GM21367 (cell line): ENCODE results near the gene MAST3.

Experiments used
- ATAC-seq: cut with Tn5 transposase; IDR thresholded peaks from one replicate; pipeline ENCODE4 v1.9.1; 2021; ENCODE audit not compliant: unreplicated experiment

MAST3 gene

DNA sequence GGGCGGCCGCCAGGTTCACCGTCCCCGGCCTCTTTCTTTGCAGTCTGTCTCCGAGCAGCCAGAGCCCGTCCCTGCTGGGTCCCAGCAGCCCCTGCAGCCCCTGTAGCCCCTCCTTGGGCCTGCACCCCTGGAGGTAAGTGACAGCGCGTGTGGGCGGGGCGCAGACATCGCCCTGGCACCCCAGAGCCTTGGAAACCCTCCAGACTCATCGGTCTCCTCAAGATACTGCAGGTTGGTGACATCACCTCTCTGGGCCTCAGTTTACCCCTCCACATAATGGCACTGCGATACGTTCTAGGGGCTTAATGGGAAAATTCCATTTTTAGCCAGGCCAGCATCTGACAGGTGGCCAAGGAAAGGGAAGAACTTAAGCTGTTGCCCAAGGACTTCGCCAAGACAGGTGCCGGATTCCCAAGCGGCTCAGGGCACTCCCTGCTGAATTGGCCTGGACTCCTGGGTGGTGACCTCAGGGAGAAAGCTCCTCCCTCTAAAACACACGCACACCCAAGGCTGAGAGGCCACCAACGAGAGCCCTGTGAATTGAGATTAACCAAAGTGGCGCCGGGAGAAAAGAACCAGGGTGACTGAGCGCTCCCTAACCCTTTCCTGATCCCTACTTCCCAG, 13.1 kb downstream of the MAST3 start:
- ATAC-seq, result no peak

DNA sequence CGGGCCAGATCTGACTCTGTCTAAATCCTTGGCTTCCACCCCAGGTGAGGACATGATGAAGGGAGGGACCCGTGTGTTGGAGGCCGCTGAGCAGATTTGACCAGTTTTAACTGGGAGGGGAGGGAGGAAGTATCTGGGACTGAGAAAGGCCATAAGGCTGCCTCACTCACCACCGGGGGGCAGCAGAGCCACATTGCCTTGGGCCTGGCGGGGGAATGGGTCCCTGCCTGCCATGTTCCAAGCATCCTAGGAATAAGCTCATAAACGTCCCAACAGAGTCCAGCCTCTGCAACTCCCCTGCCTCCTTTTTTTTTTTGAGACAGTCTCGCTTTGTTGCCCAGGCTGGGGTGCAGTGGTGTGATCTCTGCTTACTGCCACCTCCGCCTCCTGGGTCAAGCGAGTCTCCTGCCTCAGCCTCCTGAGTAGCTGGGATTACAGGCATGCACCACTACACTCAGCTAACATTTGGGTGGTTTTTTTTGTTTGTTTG, 15.5 kb downstream of the MAST3 start:
- no peak for ATAC-seq

DNA sequence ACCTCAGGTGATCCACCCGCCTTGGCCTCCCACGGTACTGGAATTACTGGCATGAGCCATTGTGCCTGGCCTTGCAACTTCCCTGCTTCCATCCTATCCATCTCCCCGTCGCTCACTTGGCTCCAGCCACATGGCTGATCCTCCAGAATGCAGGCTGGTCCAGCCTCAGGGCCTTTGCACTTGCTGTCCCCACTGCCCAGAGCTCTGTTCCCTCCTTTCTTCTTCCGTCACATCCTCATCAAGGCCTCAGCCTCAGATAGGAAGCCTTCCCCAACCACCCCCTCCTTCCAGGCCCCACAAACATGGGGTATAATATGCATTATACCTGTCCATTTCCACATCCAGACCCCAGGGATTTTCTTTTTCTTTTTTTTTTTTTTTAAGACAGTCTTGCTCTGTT, 16.2 kb downstream of the MAST3 start:
- ATAC-seq, result no peak

DNA sequence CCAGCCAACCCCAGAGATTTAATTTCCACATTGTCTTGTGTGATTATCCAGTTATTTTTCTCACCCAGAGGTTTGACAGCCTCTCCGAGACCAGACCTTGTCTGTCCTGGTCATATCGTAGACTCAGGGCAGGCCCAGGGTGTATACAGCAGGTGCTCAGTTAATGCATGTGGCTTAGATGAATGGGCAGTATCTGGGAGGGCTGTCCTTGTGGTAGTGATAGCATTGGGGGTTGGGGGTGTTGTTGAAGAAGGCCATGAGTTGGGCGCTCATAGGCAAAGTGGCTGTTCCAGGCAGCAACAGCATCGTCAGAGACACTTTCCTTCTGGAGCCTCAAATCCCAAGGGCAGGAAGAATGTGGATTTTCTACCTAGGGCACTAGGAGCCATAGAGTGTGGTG, 16.9 kb downstream of the MAST3 start:
- no peak for ATAC-seq

DNA sequence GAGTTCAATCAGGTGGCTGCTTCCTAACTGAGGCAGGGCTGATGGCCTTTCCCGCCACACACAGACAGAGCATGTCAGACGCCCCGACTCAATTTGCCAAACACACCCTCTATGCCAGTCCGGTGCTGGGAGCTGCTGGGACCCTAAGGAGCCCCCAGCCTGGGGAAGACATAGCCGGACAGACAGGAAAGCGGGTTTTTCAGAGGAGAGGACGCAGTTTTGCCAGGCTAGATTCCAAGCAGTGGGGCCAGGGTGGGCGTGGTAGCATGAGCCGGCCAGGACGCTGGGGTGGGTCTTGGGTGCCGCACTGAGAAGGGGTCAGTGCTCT, 19.8 kb downstream of the MAST3 start:
- ATAC-seq, result no peak

DNA sequence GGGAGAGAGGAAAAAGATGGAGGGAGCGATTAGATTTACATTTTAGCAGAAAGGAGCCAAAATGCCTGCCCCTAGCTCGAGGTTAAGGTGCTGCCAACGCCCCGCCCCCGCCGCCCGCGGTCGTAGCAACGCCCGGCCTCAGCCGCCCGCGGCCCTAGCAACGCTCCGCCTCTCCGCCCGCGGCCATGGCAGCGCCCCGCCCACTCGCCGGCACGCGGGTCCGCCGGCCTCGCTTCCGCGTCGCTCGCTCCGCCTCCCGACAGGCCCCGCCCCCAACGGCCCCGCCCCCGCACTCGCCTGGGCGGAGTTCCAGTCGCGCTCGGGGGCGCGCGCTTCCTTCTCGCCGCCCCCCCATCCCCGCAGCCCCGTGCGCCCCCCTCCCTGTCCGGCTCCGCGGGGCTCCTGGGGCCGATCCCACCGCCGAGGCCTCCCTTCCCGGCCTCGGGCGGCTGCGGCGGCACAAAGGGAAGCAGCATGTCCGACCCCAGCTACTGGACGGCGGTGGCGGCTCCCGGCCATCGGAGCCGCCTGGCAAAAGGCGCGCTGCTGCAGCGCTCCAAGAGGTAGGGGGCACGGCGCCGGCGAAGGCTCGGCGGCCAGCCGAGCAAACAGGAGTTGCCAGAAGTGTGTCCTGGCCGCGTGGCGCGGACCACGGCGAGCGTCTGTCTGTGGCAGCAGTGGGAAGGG, 20.3 kb downstream of the MAST3 start:
- peak; percentile 54 for ATAC-seq

DNA sequence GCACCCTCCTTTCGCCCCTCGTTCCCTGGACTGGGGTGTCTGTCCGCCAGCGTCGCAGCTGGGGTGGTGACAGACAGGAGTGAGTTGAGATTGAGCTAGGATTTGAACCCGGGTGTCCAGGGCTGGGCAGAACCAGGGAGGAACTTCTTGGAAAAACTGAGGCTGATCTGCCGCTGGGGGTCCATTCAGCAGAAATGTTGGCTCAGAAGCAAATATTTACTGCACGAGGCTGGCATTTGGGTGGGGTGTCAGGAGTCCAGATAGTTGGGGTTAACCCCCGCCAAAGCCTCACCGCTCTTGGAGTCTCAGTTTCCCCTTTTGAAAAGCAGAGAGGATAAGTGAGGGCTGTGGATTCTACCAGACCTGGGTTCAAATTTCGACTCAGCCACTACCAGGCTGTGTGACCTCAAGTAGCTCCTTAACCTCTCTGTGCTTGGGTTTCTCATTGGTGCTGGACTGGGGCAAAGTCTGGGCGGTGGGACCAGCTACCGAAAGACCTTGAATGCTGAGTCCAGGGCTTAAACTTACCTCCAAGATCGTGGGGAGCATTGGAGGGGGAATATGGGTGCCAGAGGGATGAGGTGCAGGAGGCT, 20.9 kb downstream of the MAST3 start:
- ATAC-seq, result no peak

DNA sequence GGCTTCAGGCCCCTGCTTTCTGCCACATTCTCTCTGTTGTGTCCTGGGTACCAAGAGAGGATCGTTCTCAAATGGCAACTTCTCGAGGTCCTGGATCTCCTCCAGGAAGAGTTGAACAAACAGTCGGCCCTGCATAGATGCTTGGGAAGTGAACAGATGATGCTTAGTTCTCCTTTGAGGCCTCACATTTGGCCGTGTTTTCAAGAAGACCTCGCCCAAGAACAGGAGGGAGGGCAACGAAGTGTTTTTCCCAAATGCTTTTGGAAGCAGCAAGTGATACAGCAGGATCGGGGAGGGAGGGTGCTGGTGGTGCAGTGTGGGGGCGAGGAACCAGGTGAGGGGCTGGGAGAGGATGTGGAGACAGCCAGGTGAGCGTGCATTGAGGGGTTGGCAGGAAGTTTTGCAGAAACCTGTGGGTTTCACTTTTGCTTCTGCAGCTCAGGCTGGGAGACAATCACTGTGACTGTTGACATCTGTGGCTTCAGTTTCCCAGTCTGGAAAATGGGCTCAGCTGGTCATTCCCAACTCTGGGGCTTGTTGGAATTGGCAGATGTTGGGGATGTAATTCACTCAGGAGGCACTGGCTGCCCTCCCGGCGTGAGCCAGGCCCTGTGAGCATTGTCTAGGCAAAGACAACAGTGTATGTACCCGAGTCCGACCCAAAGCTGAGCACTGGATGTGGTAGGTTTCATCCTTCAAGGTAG, 21.6 kb downstream of the MAST3 start:
- ATAC-seq, result no peak

DNA sequence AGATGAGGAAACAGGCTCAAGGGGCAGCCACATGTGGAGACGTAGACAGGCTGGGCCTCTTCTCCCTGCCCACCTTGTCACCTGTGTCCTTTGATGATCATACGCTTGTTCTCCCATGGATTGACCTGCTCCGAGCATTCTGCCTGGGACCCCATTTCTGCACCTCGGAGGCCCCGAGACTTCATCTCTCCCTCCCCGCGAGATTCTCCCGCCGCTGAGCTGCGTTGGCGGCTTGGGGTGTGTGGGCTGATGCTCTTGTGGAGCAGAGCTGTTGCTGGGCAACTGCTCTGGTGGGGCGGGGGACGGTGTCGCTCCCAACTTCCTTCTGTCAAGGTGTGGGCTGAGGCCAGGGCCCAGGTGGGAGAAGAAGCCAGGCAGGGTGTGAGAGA, 22.1 kb downstream of the MAST3 start:
- ATAC-seq, result no peak

DNA sequence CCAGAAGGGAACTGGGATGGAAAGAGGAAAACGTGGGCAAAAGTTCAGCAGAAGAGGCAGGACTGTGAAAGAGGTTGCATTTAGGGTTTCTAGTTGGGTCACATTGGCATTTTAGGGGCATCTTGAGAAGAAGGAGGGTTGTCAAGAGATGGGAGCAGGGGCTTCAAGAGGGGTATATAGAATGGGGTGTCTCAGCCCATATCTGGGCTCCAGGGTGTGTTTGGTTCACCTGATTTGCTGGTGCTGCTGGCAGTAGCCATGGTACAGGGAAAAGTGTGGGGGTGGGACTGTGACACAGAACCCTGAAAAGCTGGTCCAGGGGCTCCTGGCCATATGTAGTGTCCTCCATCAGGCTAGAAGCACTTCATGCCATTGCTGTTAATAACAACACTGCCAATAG, 22.5 kb downstream of the MAST3 start:
- ATAC-seq, result no peak

DNA sequence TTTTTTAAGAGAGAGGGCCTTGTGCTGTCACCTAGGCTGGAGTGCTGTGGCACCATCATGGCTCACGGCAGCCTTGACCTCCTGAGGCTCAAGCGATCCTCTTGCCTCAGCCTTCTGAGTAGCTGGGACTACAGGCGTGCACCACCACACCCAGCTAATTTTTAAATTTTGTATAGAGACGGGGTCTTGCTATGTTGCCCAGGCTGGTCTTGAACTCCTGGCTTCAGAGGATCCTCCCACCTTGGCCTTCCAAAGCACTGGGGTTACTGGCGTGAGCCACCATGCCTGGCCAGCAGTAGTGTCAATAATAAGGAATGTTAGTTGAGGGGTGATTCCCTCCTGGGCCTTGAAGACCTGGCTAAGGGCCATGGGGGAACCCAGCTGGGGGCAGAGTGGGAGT, 23.6 kb downstream of the MAST3 start:
- ATAC-seq, result no peak

DNA sequence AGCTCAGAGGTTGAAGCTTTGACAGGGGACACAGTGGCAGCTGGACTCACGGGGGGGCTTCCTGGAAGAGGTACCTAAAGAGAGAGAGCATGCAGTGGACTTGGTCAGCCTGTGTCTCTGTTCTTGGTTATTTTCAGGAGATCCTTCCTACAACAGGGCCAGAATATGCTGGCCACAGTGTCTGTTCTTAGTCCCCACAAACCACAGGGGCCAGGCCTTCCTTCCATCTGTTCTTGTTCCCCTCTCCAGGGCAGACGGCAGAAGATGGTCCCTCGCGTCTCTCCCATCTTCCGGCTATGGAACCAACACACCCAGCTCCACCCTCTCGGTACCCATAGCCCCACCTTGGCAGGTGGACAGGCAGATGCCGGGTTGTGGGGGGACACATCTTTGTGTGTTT, 24.8 kb downstream of the MAST3 start:
- no peak for ATAC-seq

DNA sequence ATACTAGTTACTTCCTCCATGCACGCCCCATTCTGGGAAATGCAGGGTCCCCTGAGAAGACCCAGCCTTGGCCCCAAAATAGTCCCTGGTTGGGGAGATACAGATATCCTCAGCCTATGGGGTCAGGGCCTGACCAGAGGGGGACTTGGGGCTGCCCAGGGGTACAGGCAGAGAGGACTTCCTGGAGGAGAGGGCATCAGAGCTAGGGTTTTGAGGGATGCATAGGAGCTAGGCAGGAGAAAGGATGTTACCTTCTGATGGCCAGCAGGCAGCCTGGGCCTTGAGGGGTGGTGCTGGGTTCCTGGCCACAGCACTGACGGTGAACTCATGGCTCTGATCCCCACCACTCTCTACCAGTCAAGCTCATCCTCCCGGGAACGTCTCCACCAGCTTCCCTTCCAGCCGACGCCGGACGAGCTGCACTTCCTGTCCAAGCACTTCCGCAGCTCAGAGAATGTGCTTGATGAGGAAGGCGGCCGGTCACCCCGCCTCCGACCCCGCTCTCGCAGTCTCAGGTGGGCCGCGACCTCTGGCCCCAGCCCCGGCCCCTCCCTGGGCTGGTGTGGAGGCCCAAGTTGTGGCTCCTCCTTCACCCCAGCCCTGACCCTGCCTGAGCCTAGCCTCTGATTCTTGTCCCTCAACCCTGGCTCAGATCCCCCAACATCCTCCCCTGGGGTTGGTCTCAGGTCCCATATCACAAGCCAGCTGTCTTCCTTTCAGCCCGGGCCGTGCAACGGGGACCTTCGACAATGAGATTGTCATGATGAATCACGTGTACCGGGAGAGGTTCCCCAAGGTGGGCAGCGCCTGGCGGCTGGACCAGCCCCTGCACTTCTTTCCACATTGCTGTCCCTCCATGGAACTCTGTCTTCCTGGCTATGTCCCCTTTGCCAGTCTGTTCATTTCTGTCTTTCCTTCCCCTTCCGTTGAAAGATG, 25.6 kb downstream of the MAST3 start:
- ATAC-seq, result no peak

DNA sequence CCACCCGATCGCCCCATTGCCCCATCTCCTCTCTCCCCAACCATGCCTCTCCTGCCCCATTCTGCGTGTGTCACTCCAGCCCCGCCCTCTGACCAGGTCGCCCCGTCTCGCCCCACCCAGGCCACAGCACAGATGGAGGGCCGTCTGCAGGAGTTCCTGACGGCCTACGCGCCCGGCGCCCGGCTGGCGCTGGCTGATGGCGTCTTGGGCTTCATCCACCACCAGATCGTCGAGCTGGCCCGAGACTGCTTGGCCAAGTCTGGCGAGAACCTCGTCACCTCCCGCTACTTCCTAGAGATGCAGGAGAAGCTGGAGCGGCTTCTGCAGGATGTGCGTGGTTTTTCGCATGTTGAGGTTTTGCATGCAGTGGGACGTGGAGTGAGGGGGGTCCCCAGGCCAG, 26.2 kb downstream of the MAST3 start:
- no peak for ATAC-seq

DNA sequence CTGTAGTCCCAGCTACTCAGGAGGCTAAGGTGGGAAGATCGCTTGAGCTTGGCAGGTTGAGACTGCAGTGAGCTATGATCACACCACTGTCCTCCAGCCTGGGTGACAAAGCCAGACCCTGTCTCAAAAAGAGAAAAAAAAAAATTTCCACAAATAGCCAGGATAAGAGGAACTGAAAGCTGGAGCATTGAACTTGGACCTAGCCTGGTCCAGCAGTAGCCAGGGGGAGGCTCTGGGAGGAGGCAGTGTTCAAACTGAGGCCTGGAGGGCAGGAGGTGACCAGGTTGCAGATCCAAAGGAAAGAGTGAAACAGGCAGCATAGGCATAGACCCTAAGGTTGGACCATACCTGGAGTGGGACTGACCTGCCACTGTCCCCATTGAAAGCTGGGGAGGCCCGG, 28.5 kb downstream of the MAST3 start:
- no peak for ATAC-seq

DNA sequence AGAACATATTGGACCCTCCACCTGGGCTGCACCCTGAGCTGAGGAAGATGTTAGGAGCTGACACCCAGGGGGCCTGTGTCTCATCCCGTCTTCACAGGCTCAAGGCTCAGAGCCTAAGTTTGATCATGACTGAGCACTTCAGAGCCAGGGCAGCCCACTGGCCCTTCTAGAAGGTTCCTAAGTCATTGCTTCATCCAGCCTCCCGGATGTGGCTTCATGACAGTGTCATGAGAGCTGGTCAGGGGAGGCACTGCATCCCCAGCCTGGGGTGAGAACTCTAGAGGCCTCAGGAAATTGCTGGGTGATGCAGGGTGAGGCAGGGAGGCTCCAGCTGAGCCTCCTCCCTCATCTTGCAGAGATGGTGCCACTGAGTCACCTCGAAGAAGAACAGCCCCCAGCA, 30.5 kb downstream of the MAST3 start:
- no peak for ATAC-seq

DNA sequence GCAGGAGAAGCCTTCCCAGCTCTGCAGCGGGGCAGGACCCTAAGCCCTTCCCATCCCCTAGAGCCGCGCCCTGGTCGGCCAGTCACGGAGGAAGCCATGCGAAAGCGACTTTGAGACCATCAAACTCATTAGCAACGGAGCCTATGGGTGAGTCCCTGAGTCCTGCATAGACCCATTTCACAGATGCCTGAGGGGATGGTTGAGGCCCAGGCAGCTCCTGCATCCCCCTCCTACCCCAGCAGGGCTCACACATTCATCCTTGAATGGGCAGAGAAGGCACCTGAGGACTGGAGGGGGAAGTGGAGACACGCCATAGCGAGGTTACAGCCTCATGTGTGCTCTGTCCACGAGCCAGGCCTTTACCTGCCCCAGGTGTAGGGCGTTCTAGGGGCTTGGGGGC, 31.2 kb downstream of the MAST3 start:
- no peak for ATAC-seq

DNA sequence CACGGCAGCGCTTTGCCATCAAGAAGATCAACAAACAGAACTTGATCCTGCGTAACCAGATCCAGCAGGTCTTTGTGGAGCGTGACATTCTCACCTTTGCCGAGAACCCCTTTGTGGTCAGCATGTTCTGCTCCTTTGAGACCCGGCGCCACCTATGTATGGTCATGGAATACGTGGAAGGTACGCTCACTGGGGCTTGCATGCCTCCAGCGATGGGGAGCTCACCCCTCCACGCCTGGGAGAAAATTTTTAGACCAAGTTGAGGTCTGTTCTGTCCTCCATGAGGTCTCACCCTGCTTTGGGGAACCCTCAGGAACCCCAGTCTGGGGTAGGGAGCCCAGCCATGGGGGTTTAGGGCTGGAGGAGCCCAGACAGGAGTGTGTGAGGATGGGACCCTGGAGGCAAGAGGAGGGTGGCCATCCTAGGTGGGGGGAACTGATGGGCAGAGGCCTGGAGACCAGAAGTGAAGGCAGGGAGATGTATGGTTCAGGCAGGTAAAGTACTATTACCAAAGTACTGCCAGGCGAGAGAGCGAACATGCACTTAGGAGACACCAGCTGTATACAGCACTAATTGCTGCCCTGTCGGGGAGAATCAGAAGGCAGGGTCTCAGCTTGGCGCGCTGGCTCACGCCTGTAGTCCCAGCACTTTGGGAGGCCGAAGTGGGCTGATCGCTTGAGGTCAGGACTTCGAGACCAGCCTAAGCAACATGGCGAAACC, 33.1 kb downstream of the MAST3 start:
- no peak for ATAC-seq

DNA sequence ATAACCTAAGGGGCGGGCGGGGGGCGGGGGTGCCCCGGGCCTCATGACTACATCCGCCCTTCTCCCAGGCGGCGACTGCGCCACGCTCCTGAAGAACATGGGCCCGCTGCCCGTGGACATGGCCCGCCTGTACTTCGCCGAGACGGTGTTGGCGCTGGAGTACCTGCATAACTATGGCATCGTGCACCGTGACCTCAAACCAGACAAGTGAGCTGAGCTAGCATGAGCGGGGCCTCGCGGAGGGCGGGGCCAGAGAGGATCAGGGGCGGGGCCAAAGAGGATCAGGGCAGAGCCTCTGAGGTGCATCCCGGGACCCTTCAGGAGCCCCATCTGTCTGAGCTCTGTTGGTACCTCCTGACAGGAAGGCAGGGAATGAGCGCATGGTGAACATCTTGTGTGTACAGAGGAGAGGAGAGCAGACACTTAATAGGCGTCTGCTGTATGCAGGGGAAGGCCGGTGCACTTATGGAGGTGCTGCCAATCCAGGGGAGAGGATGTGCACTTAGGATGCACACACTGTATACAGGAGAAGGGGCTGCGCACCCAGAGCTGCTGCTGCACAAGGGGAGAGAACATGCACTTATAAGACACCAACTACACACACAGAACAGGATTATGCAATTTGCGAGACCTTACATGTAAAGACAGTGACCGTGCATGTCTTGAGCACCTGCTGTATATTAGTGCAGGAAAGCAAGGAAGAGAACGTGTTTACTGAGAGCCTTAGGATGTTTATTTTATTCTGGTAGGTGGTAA, 34.4 kb downstream of the MAST3 start:
- ATAC-seq, result no peak
